ENCODE data around the gene ITLN2.
"Not testable (repeated sequence)": the region's sequence is repeated elsewhere in the genome, so short reads cannot be mapped to it uniquely, and the experiment has no call there.

ITLN2 gene

GRCh38 chr1:160949216-160949880, 5.3 kb downstream of the ITLN2 start:
- H3K27me3 ChIP-seq (ENCODE audit: low read depth); H3K36me3 ChIP-seq (replicated peaks); H3K4me3 ChIP-seq; H3K9me3 ChIP-seq; in situ Hi-C loops (cut with MboI; ENCODE audit: low sequenced_read_pairs); H3K4me1 ChIP-seq: not testable (repeated sequence)
- peak in 1 of 2 experiments; percentile 52 for DNase-seq (ENCODE audit: low spot score in 2 of 2)

DNA sequence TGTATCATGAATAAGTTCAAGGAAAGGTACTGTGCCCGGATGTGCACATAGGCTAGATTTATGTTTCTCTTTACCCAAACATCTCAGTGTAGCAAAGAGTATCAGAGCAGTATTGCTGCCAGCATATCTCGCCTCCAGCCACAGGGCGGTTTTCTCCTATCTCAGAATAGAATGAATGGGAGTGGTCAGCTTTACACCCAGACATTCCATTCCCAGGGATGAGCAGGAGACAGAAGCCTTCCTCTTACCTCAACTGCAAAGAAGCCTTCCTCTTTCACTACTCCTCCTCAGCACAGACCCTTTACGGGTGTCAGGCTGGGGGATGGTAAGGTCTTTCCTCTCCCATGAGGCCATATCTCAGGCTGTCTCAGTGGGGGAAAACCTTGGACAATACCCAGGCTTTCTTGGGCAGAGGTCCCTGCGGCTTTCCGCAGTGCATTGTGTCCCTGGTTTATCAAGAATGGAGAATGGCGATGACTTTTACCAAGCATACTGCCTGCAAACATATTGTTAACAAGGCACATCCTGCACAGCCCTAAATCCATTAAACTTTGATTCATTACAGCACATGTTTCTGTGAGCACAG, 7.3 kb downstream of the ITLN2 start:
- H3K36me3 ChIP-seq (replicated peaks); H3K4me3 ChIP-seq; H3K9me3 ChIP-seq; H3K27me3 ChIP-seq (ENCODE audit: low read depth); DNase-seq (ENCODE audit: low spot score in 2 of 2); H3K4me1 ChIP-seq; in situ Hi-C loops (cut with MboI; ENCODE audit: low sequenced_read_pairs): not testable (repeated sequence)

DNA sequence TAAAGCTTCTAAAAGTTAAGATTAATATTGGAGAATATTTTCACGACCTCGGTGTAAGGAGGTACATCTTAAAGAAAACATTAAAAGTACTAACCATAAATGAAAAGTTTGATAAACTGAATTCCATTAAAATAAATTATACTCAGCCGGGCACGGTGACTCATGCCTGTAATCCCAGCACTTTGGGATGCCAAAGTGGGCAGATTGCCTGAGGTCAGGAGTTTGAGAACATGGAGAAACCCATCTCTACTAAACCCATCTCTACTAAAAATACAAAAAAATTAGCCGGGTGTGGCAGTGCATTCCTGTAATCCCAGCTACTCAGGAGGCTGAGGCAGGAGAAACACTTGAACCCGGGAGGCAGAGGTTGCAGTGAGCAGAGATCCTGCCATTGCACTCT, 8.7 kb downstream of the ITLN2 start:
- H3K4me1 ChIP-seq; in situ Hi-C loops (cut with MboI; ENCODE audit: low sequenced_read_pairs): not testable (repeated sequence)

GRCh38 chr1:160945079-160945478, 9.5 kb downstream of the ITLN2 start:
- in situ Hi-C loops (cut with MboI; ENCODE audit: low sequenced_read_pairs), result no loop called here
- Histone ChIP-seq H3K36me3 (replicated peaks) (no peaks in the 10 kb centered on the region), H3K4me3 (no peak overlapping the region), H3K9me3 (0 out of 2 replicates have a peak, but pooled peaks cover 2% of the 10 kb centered on the region), H3K27me3 (ENCODE audit: low read depth) (no peaks in the 10 kb centered on the region), H3K4me1 (peaks cover 8% of the 10 kb centered on the region)
- DNase-seq (ENCODE audit: low spot score in 2 of 2), result no peak

More for the DNA sequence above, 8.7 kb downstream of the ITLN2 start:
- not testable (repeated sequence) for H3K9me3 ChIP-seq; H3K36me3 ChIP-seq (replicated peaks); H3K27me3 ChIP-seq (ENCODE audit: low read depth); DNase-seq (ENCODE audit: low spot score in 2 of 2); H3K4me3 ChIP-seq

DNA sequence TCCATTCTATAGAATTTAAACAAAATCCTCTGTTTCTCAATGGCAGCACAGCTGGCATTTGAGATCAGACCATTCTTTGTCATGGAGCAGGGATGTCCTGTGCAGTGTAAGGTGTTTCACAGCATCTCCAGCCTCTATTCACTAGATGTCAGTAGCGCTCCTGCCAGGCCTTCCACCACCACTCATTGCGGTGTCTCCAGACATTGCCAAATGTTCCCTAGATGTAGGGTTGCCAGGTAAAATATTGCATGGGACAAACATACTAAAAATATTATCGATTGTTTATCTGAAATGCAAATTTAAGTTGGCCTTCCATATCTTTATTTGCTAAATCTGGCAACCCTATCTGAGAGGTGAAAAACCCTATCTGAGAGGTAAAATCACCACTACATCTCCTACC, 11.7 kb downstream of the ITLN2 start:
- DNase-seq (ENCODE audit: low spot score in 2 of 2), result no peak
- in situ Hi-C loops (cut with MboI; ENCODE audit: low sequenced_read_pairs), result no loop called here

GRCh38 chr1:160936666-160937065, 17.9 kb downstream of the ITLN2 start:
- H3K9me3 ChIP-seq; in situ Hi-C loops (cut with MboI; ENCODE audit: low sequenced_read_pairs); H3K4me3 ChIP-seq: not testable (repeated sequence)

More for the DNA sequence above, 11.7 kb downstream of the ITLN2 start:
- Histone ChIP-seq H3K27me3 (ENCODE audit: low read depth) (no peaks in the 10 kb centered on the region), H3K9me3 (0 out of 2 replicates have a peak, but pooled peaks cover 2% of the 10 kb centered on the region), H3K4me1 (no peaks in the 10 kb centered on the region), H3K36me3 (replicated peaks) (no peaks in the 10 kb centered on the region), H3K4me3 (no peak overlapping the region)

GRCh38 chr1:160935527-160936258, 18.9 kb downstream of the ITLN2 start:
- in situ Hi-C loops (cut with MboI; ENCODE audit: low sequenced_read_pairs), result no loop called here
- Histone ChIP-seq H3K9me3 (no peaks in the 10 kb centered on the region; the same call in 1 of the 2 replicates), H3K27me3 (ENCODE audit: low read depth) (no peaks in the 10 kb centered on the region), H3K4me1 (no peaks in the 10 kb centered on the region), H3K36me3 (replicated peaks) (no peaks in the 10 kb centered on the region), H3K4me3 (no peak overlapping the region)
- no peak for DNase-seq (ENCODE audit: low spot score in 2 of 2)

More at GRCh38 chr1:160936666-160937065, 17.9 kb downstream of the ITLN2 start:
- not testable (repeated sequence) for DNase-seq (ENCODE audit: low spot score in 2 of 2); H3K4me1 ChIP-seq; H3K27me3 ChIP-seq (ENCODE audit: low read depth); H3K36me3 ChIP-seq (replicated peaks)

DNA sequence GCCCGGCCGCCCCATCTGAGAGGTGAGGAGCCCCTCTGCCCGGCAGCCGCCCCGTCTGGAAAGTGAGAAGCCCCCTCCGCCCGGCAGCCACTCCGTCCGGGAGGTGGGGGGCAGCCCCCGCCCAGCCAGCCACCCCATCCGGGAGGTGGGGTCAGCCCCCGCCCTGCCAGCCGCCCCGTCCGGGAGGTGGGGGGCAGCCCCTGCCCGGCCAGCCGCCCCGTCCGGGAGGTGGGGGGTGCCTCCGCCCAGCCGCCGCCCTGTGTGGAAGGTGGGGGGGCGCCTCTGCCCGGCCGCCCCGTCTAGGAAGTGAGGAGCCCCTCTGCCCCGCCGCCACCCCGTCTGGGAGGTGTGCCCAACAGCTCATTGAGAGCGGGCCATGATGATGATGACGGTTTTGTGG, 21.3 kb downstream of the ITLN2 start:
- H3K4me1 ChIP-seq; H3K9me3 ChIP-seq; H3K27me3 ChIP-seq (ENCODE audit: low read depth); DNase-seq (ENCODE audit: low spot score in 2 of 2); H3K4me3 ChIP-seq; H3K36me3 ChIP-seq (replicated peaks); in situ Hi-C loops (cut with MboI; ENCODE audit: low sequenced_read_pairs): not testable (repeated sequence)

- no peak for DNase-seq (ENCODE audit: low spot score in 2 of 2)
- H3K4me1 ChIP-seq, result no peaks in the 10 kb centered on the region
- in situ Hi-C loops (cut with MboI; ENCODE audit: low sequenced_read_pairs), result no loop called here
- H3K27me3 ChIP-seq (ENCODE audit: low read depth), result no peaks in the 10 kb centered on the region
- H3K9me3 ChIP-seq, result peaks cover 3% of the 10 kb centered on the region; the same call in 1 of the 2 replicates
- no peaks in the 10 kb centered on the region for H3K36me3 ChIP-seq (replicated peaks)
- H3K4me3 ChIP-seq, result no peak overlapping the region
These were observed 28.9 kb downstream of the ITLN2 start for GRCh38 chr1:160925652-160926244.

GRCh38 chr1:160924791-160925651, 29.6 kb downstream of the ITLN2 start:
- H3K9me3 ChIP-seq, result peaks cover 3% of the 10 kb centered on the region; the same call in 1 of the 2 replicates

DNA sequence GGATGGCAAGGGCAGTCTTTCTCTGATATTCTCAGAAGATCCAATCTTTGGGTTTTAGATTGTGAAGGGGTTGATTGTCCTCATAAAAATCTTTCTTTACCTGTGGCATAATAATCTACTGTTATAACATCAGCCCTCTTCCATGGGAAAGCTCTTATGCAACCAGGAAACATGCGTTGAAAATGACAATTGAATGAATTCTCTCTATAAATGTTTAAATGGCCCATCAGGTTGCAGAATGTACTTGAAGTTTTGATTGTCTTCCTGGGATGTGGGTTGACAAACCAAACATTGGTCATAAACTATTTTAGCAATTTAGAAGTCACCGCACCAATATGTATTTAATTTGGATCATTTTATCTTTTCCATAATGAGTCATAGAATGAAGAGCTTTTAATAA, 37.9 kb downstream of the ITLN2 start:
- in situ Hi-C loops (cut with MboI; ENCODE audit: low sequenced_read_pairs), result no loop called here
- H3K27me3 ChIP-seq (ENCODE audit: low read depth), result peaks cover 9% of the 10 kb centered on the region; the same call in 1 of the 2 replicates

More at GRCh38 chr1:160924791-160925651, 29.6 kb downstream of the ITLN2 start:
- Histone ChIP-seq H3K4me1 (no peaks in the 10 kb centered on the region), H3K27me3 (ENCODE audit: low read depth) (no peaks in the 10 kb centered on the region), H3K36me3 (replicated peaks) (no peaks in the 10 kb centered on the region), H3K4me3 (no peak overlapping the region)
- in situ Hi-C loops (cut with MboI; ENCODE audit: low sequenced_read_pairs), result no loop called here
- DNase-seq (ENCODE audit: low spot score in 2 of 2), result no peak

GRCh38 chr1:160913229-160913628, 41.4 kb downstream of the ITLN2 start:
- H3K9me3 ChIP-seq; H3K4me3 ChIP-seq; H3K4me1 ChIP-seq; H3K36me3 ChIP-seq (replicated peaks); H3K27me3 ChIP-seq (ENCODE audit: low read depth); in situ Hi-C loops (cut with MboI; ENCODE audit: low sequenced_read_pairs): not testable (repeated sequence)
- DNase-seq (ENCODE audit: low spot score in 2 of 2), result peak; percentile 3 to 26

More for the DNA sequence above, 37.9 kb downstream of the ITLN2 start:
- H3K36me3 ChIP-seq (replicated peaks), result no peaks in the 10 kb centered on the region
- no peak for DNase-seq (ENCODE audit: low spot score in 2 of 2)
- no peak overlapping the region for H3K4me3 ChIP-seq
- H3K4me1 ChIP-seq, result no peaks in the 10 kb centered on the region
- H3K9me3 ChIP-seq, result no peaks in the 10 kb centered on the region

- no peaks in the 10 kb centered on the region for H3K36me3 ChIP-seq (replicated peaks)
- H3K4me1 ChIP-seq, result no peaks in the 10 kb centered on the region
- H3K9me3 ChIP-seq, result no peaks in the 10 kb centered on the region
- in situ Hi-C loops (cut with MboI; ENCODE audit: low sequenced_read_pairs), result no loop called here
- H3K4me3 ChIP-seq, result no peak overlapping the region
- DNase-seq (ENCODE audit: low spot score in 2 of 2), result no peak
- H3K27me3 ChIP-seq (ENCODE audit: low read depth), result peaks cover 6% of the 10 kb centered on the region; the same call in 1 of the 2 replicates
These were observed 42.7 kb downstream of the ITLN2 start for GRCh38 chr1:160911925-160912324.

All from HAP-1 (cell line).